HG03521 (cell line): ENCODE measurements around the gene ESYT1.

ENCODE experiments used
- ATAC-seq: cut with Tn5 transposase; IDR thresholded peaks from one replicate; pipeline ENCODE4 v1.9.1; 2021; ENCODE audit warnings: mild to moderate bottlenecking, moderate library complexity; ENCODE audit not compliant: unreplicated experiment

Gene ESYT1

GRCh38 chr12:56128670-56129205, 671 bp downstream of the ESYT1 start:
- ATAC-seq: no peak

- no peak for ATAC-seq
These were observed 1.3 kb downstream of the ESYT1 start for GRCh38 chr12:56129206-56129941.

GRCh38 chr12:56129942-56130495, 2.0 kb downstream of the ESYT1 start:
- no peak for ATAC-seq

GRCh38 chr12:56130876-56131275, 2.8 kb downstream of the ESYT1 start:
- no peak for ATAC-seq

GRCh38 chr12:56134897-56135296, 6.8 kb downstream of the ESYT1 start:
- ATAC-seq: no peak

- no peak for ATAC-seq
These were observed 9.9 kb downstream of the ESYT1 start for GRCh38 chr12:56137853-56138571.

GRCh38 chr12:56141946-56142784, 14.1 kb downstream of the ESYT1 start:
- ATAC-seq: no peak

- no peak for ATAC-seq
These were observed 15.2 kb downstream of the ESYT1 start for GRCh38 chr12:56143217-56143616.

- ATAC-seq: no peak
These were observed 15.8 kb downstream of the ESYT1 start for GRCh38 chr12:56143870-56144269.

GRCh38 chr12:56145217-56145616, 17.1 kb downstream of the ESYT1 start:
- ATAC-seq: no peak

- no peak for ATAC-seq
These were observed 18.7 kb downstream of the ESYT1 start for GRCh38 chr12:56146492-56147460.

- no peak for ATAC-seq
These were observed 22.5 kb downstream of the ESYT1 start for GRCh38 chr12:56150563-56150962.

- peak; percentile 28 for ATAC-seq
These were observed 23.6 kb downstream of the ESYT1 start for GRCh38 chr12:56151672-56152131.

GRCh38 chr12:56152132-56152755, 24.2 kb downstream of the ESYT1 start, which contains the start of gene MYL6B:
MYL6B (plus strand) TSS chr12:56152587; CDS start chr12:56153919, 1,332 bp downstream.
- peak; percentile 87 for ATAC-seq

- ATAC-seq: no peak
These were observed 24.9 kb downstream of the ESYT1 start for GRCh38 chr12:56152756-56153677.

GRCh38 chr12:56153678-56154065, 25.6 kb downstream of the ESYT1 start:
- ATAC-seq: no peak

- ATAC-seq: no peak
These were observed 26.2 kb downstream of the ESYT1 start for GRCh38 chr12:56154246-56154771.

- ATAC-seq: no peak
These were observed 26.8 kb downstream of the ESYT1 start for GRCh38 chr12:56154818-56155217.
